Fibroblast of lung (primary cell): ENCODE measurements around the gene STARD3. TPM values are rescaled to one million over a fixed set of nuclear protein-coding genes. Genes with fewer than 3 reads are reported as not detected.

Experiments used
- DNase-seq, 2 donors: peaks; one replicate each; pipeline versions ENCODE4 v3.0.0 to v3.0.0-alpha.2; 2010; ENCODE audit warnings: low read depth in 2 of 2
- H2AFZ ChIP-seq: 2 replicates; pipeline ENCODE4 v1.5.1; 2012; ENCODE audit warnings: low read length, control low read depth, inconsistent platforms
- H3K27ac ChIP-seq: 2 replicates; pipeline ENCODE4 v1.5.1; 2011; ENCODE audit warnings: low read length, control low read depth; ENCODE audit not compliant: insufficient read depth
- H3K27me3 ChIP-seq: 2 replicates; pipeline ENCODE4 v1.5.1; 2011; ENCODE audit warnings: mild to moderate bottlenecking, low read length; ENCODE audit not compliant: control insufficient read depth, insufficient read depth
- H3K36me3 ChIP-seq: 2 replicates; pipeline ENCODE4 v1.5.1; 2011; ENCODE audit warnings: low read length; ENCODE audit not compliant: control insufficient read depth, insufficient read depth
- H3K4me1 ChIP-seq: 2 replicates; pipeline ENCODE4 v1.5.1; 2011; ENCODE audit warnings: low read length; ENCODE audit not compliant: control insufficient read depth, insufficient read depth; ENCODE audit errors: extremely low read depth
- H3K4me2 ChIP-seq: 2 replicates; pipeline ENCODE4 v1.5.1; 2011; ENCODE audit warnings: low read length, control low read depth; ENCODE audit not compliant: insufficient read depth; ENCODE audit errors: extremely low read depth
- H3K4me3 ChIP-seq, 4 experiments: fragments of 200-600 bp in 1 of 4; sonication (generic) in 1 of 4; replicated peaks in 1 of 4; 2 replicates each; pipeline ENCODE4 v1.5.1; 2011 to 2016; ENCODE audit warnings: low read length in 4 of 4, low read depth in 3 of 4, mild to moderate bottlenecking in 3 of 4, control low read depth in 2 of 4, inconsistent platforms in 1 of 4, mixed read lengths in 1 of 4; ENCODE audit not compliant: insufficient read depth in 1 of 4; ENCODE audit errors: control extremely low read depth in 1 of 4
- H3K79me2 ChIP-seq: 2 replicates; pipeline ENCODE4 v1.5.1; 2012; ENCODE audit warnings: mild to moderate bottlenecking, low read length, inconsistent platforms; ENCODE audit not compliant: control insufficient read depth, insufficient read depth
- H3K9ac ChIP-seq: 2 replicates; pipeline ENCODE4 v1.5.1; 2011; ENCODE audit warnings: mild to moderate bottlenecking, low read length, control low read depth; ENCODE audit not compliant: insufficient read depth
- H3K9me3 ChIP-seq: 2 replicates; pipeline ENCODE4 v1.5.1; 2012; ENCODE audit warnings: low read depth, low read length; ENCODE audit not compliant: control insufficient read depth, insufficient read depth
- H4K20me1 ChIP-seq: 2 replicates; pipeline ENCODE4 v1.5.1; 2011; ENCODE audit warnings: low read length; ENCODE audit not compliant: control insufficient read depth, insufficient read depth; ENCODE audit errors: extremely low read depth
- EZH2 ChIP-seq: IDR thresholded peaks from 2 replicates; pipeline ENCODE4 v1.5.1; 2012; ENCODE audit warnings: low read length, control low read depth, mild to moderate bottlenecking; ENCODE audit errors: missing control alignments
- polyA plus RNA-seq, 2 donors: library from polyadenylated mRNA; depleted of rRNA in 1 of 2; stranded (reverse) in 1 of 2; unstranded in 1 of 2; fragments of >200 nt; gene quantifications; 2 replicates each; pipeline ENCODE4 v1.2.1, GENCODE V29; 2011 to 2012; ENCODE audit warnings: missing spikeins in 1 of 2
- total RNA-seq: library from RNA; depleted of rRNA; stranded (reverse); fragments of >200 nt; gene quantifications from 2 replicates; pipeline ENCODE4 v1.2.1, GENCODE V29; 2014
- TF ChIP-seq, protein P1 (sequence below), 2 donors: IDR thresholded peaks in 1 of 2; conservative IDR thresholded peaks in 1 of 2; 1 replicate in 1 of 2; 2 replicates in 1 of 2; pipeline ENCODE4 v1.5.1; 2011 to 2012; ENCODE audit warnings: low read length in 2 of 2, control low read depth in 1 of 2, inconsistent platforms in 1 of 2, low read depth in 1 of 2, mild to moderate bottlenecking in 1 of 2

Gene STARD3
- total and polyA plus RNA-seq, 2 donors (not counting 1 experiment from before 2014, with no cell fraction given), result 30.4 to 31.7 TPM

DNA sequence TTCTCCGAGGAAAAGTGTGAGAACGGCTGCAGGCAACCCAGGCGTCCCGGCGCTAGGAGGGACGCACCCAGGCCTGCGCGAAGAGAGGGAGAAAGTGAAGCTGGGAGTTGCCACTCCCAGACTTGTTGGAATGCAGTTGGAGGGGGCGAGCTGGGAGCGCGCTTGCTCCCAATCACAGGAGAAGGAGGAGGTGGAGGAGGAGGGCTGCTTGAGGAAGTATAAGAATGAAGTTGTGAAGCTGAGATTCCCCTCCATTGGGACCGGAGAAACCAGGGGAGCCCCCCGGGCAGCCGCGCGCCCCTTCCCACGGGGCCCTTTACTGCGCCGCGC is 62.8 kb downstream of the STARD3 start, which contains the start of gene ERBB2:
Gene ERBB2 (plus strand): TSS at position 247 of the 330 bp plus-strand sequence. CDS start 175 bp downstream, outside the sequence.
- Histone ChIP-seq H3K9ac (peak within 1 kb of the TSS; percentile 71), H3K27me3 (no peaks in the 10 kb centered on the region), H3K36me3 (no peaks in the 10 kb centered on the region), H3K27ac (peak within 1 kb of the TSS; percentile 51), H2AFZ (peak within 1 kb of the TSS; percentile 59), H3K4me1 (peaks cover 4% of the 10 kb centered on the region), H3K4me2 (peak within 1 kb of the TSS; percentile 88), H3K4me3 (peak within 1 kb of the TSS; percentile 73 to 90 (median 78)), H3K79me2 (peaks cover 9% of the 10 kb centered on the region), H4K20me1 (no peaks in the 10 kb centered on the region), H3K9me3 (no peaks in the 10 kb centered on the region)
- peak; percentile 73 to 87 for DNase-seq
- TF ChIP-seq EZH2, result no peak
- TF ChIP-seq, protein P1, sequence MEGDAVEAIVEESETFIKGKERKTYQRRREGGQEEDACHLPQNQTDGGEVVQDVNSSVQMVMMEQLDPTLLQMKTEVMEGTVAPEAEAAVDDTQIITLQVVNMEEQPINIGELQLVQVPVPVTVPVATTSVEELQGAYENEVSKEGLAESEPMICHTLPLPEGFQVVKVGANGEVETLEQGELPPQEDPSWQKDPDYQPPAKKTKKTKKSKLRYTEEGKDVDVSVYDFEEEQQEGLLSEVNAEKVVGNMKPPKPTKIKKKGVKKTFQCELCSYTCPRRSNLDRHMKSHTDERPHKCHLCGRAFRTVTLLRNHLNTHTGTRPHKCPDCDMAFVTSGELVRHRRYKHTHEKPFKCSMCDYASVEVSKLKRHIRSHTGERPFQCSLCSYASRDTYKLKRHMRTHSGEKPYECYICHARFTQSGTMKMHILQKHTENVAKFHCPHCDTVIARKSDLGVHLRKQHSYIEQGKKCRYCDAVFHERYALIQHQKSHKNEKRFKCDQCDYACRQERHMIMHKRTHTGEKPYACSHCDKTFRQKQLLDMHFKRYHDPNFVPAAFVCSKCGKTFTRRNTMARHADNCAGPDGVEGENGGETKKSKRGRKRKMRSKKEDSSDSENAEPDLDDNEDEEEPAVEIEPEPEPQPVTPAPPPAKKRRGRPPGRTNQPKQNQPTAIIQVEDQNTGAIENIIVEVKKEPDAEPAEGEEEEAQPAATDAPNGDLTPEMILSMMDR (conservative IDR thresholded peaks at IDR 0.05 in 1 of 2, IDR thresholded peaks at IDR 0.05 in 1 of 2; ENCODE audit: low read depth in 1 of 2, low read length in 2 of 2), result no peak

DNA sequence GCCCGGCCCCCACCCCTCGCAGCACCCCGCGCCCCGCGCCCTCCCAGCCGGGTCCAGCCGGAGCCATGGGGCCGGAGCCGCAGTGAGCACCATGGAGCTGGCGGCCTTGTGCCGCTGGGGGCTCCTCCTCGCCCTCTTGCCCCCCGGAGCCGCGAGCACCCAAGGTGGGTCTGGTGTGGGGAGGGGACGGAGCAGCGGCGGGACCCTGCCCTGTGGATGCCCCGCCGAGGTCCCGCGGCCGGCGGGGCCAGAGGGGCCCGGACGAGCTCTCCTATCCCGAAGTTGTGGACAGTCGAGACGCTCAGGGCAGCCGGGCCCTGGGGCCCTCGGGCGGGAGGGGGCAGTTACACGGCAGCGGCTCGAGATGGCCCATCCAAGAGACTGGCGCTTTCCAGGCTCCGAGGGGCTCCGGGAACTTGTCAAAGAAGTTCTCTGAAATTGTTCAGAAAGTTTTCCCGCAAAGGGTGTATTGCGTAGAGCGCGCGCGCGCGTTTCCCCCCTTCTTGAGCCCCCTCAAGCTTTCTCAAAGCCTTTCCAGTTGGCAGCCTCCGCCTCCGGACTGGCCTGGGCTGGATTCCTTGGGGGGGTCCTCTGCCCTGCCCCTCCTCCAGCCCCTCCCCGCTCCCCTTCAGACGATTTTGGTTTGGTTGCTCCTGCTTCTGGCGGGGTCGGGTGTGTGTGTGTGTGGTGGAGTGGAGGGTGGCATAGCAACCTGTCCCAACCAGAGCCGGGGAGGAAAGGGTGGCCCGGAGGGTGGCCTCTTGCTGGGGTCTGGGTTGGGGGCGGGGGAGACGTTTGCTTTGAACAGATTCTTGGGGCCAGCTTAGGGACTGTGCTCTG is 63.4 kb downstream of the STARD3 start:
- DNase-seq, result peak; percentile 25
- H3K79me2 ChIP-seq, result peaks cover 12% of the 10 kb centered on the region
- no peaks in the 10 kb centered on the region for H4K20me1 ChIP-seq
- no peaks in the 10 kb centered on the region for H3K36me3 ChIP-seq
- peak overlapping the region; percentile 73 to 90 (median 78) for H3K4me3 ChIP-seq
- H3K4me2 ChIP-seq, result peak overlapping the region; percentile 88
- peak overlapping the region; percentile 71 for H3K9ac ChIP-seq
- peak overlapping the region; percentile 59 for H2AFZ ChIP-seq
- no peaks in the 10 kb centered on the region for H3K9me3 ChIP-seq
- peaks cover 4% of the 10 kb centered on the region for H3K4me1 ChIP-seq
- H3K27me3 ChIP-seq, result no peaks in the 10 kb centered on the region
- H3K27ac ChIP-seq, result peak overlapping the region; percentile 32
- TF ChIP-seq, protein P1 (conservative IDR thresholded peaks at IDR 0.05 in 1 of 2, IDR thresholded peaks at IDR 0.05 in 1 of 2; ENCODE audit: low read depth in 1 of 2, low read length in 2 of 2), result no peak
- TF ChIP-seq EZH2, result no peak

DNA sequence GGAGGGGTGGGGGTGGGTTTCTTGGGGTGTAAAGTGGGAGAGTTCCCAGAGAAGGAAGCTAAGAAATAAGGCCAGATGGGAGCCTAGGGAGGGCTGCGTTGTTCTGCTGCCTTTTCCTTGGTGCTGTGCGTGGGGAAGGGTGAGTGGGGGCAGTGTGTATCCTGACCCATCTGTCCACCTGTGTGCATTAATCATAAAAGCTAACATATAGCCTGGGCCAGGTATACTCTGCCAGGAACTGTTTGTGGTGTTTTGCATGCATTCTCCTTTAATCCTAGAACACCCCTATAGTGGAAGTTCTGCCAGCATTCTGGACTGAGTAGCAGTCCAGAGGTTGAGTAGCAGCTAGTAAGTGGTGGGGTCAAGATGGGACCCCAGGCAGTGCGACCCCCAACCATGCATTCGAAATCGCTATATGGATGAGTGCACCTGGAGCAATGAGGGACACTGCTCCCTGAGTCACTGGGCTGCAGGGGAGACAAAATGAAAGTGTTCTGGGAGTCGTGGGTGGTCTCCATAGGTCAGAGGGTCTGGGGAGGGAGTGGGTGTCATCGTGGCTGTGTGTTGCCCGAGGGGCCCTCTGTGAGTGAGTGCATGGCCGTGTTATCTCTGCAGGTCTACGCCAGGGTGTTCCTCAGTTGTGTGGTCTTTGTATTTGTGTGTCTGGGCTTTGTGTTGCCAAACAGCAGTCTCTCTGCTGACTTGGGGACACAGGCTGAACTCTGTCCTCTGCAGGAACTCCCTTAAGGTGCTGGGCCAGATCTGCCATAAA is 64.3 kb downstream of the STARD3 start:
- Histone ChIP-seq H4K20me1 (no peaks in the 10 kb centered on the region), H3K4me2 (peak overlapping the region; percentile 85), H3K4me3 (peak overlapping the region; percentile 73 to 90 (median 78)), H3K9me3 (no peaks in the 10 kb centered on the region), H2AFZ (no peak overlapping the region), H3K9ac (peak overlapping the region; percentile 23), H3K36me3 (no peaks in the 10 kb centered on the region), H3K27ac (no peak overlapping the region), H3K27me3 (no peaks in the 10 kb centered on the region), H3K79me2 (peaks cover 12% of the 10 kb centered on the region), H3K4me1 (peaks cover 4% of the 10 kb centered on the region)
- DNase-seq, result no peak
- no peak for TF ChIP-seq EZH2
- TF ChIP-seq, protein P1 (conservative IDR thresholded peaks at IDR 0.05 in 1 of 2, IDR thresholded peaks at IDR 0.05 in 1 of 2; ENCODE audit: low read depth in 1 of 2, low read length in 2 of 2), result no peak
